ENCODE measurements around the gene IMP3.

The IMP3 gene

GRCh38 chr15:75661756-75662140 is 21.7 kb upstream of the IMP3 start:
- in situ Hi-C loops (cut with MboI; ENCODE audit: low pct_unique_long_range_greater_than_20kb, low sequenced_read_pairs, unreplicated experiment): no loop called here
- DNase-seq (ENCODE audit: low spot score): no peak
- no peak for TF ChIP-seq CTCF (IDR thresholded peaks at IDR 0.05; ENCODE audit: extremely low read depth, insufficient read depth, missing control alignments)

- DNase-seq (ENCODE audit: low spot score): no peak
- in situ Hi-C loops (cut with MboI; ENCODE audit: low pct_unique_long_range_greater_than_20kb, low sequenced_read_pairs, unreplicated experiment): no loop called here
Observed at GRCh38 chr15:75661100-75661755, 21.2 kb upstream of the IMP3 start.

GRCh38 chr15:75659928-75660645 is 20.1 kb upstream of the IMP3 start:
- TF ChIP-seq CTCF (IDR thresholded peaks at IDR 0.05; ENCODE audit: extremely low read depth, insufficient read depth, missing control alignments): no peak
- in situ Hi-C loops (cut with MboI; ENCODE audit: low pct_unique_long_range_greater_than_20kb, low sequenced_read_pairs, unreplicated experiment): no loop called here
- DNase-seq (ENCODE audit: low spot score): no peak

More at GRCh38 chr15:75661100-75661755, 21.2 kb upstream of the IMP3 start:
- TF ChIP-seq CTCF (IDR thresholded peaks at IDR 0.05; ENCODE audit: extremely low read depth, insufficient read depth, missing control alignments): no peak

GRCh38 chr15:75659141-75659771 is 19.2 kb upstream of the IMP3 start:
- TF ChIP-seq CTCF (IDR thresholded peaks at IDR 0.05; ENCODE audit: extremely low read depth, insufficient read depth, missing control alignments): no peak
- in situ Hi-C loops (cut with MboI; ENCODE audit: low pct_unique_long_range_greater_than_20kb, low sequenced_read_pairs, unreplicated experiment): no loop called here
- no peak for DNase-seq (ENCODE audit: low spot score)

- DNase-seq (ENCODE audit: low spot score): no peak
- in situ Hi-C loops (cut with MboI; ENCODE audit: low pct_unique_long_range_greater_than_20kb, low sequenced_read_pairs, unreplicated experiment): no loop called here
- TF ChIP-seq CTCF (IDR thresholded peaks at IDR 0.05; ENCODE audit: extremely low read depth, insufficient read depth, missing control alignments): no peak
Observed at GRCh38 chr15:75656813-75657212, 16.8 kb upstream of the IMP3 start.

- in situ Hi-C loops (cut with MboI; ENCODE audit: low pct_unique_long_range_greater_than_20kb, low sequenced_read_pairs, unreplicated experiment): no loop called here
Observed at GRCh38 chr15:75656331-75656730, 16.3 kb upstream of the IMP3 start.

More at GRCh38 chr15:75656331-75656730, 16.3 kb upstream of the IMP3 start:
- TF ChIP-seq CTCF (IDR thresholded peaks at IDR 0.05; ENCODE audit: extremely low read depth, insufficient read depth, missing control alignments): no peak
- no peak for DNase-seq (ENCODE audit: low spot score)
